GM12801 (cell line): Measurements from ENCODE around the gene DIRAS1.

Experiments used
- CTCF ChIP-seq: IDR thresholded peaks from one replicate; pipeline ENCODE4 v1.5.1; 2011; ENCODE audit warnings: control low read depth; ENCODE audit not compliant: insufficient read length; ENCODE audit errors: extremely low read depth

The DIRAS1 gene

GRCh38 chr19:2703691-2704216 lies 17.4 kb downstream of the DIRAS1 start:
- no peak for TF ChIP-seq CTCF

DNA sequence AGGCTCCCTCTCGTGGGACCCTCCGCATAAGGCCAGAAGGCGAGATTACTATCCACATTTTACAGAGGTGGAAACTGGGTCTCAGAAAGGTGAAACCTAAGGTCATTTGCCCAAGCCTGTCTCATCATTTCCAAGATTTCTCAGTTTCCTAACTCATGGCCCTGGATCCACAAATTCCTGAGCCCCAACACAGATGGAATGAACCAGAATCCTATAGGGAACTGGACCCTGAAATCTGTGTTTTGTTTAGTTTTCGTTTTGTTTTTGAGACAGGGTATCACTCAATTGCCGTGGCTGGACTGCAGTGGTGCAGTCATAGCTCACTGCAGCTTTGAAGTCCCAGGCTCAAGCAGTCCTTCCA lies 18.1 kb downstream of the DIRAS1 start:
- no peak for TF ChIP-seq CTCF

- TF ChIP-seq CTCF = no peak
Measured at GRCh38 chr19:2702170-2703076, 18.7 kb downstream of the DIRAS1 start, which contains the start of gene GNG7. Gene GNG7 (minus strand): TSS chr19:2702694. CDS start chr19:2520688, 182,006 bp downstream.

DNA sequence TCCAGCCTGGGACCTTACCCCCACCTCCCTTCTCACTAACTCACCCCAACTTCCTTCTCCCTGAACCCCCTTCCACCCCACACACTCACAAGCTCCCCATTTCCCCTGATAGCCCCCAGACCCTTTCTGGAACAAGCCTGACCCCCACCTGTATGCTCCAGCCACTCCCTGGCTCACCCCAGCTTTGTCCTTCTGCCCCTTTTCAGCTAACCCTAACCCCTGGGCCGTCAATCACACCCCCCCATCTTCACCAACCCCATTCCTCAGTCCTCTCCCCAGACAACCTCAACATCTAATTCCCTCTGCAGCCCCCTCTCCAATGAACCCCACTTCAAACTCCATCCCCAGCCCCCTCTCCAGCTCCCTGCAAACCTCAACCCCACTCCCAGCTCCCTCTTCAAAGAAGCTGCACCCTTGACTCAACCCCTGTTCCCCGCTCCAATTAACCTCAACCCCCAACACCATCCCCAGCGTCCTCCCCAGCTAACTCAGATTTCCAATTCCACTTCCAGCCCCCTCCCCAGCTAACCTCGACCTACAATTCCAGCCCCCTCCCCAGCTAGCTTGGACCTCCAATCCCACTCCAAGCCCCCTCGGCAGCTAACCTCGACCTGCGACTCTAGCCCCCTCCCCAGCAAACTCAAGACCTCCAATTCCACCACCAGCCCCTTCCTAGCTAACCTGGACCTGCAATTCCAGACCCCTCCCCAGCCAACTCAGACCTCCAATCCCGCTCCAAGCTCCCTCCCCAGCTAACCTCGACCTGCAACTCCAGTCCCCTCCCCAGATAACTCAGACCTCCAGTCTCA lies 19.6 kb downstream of the DIRAS1 start:
- TF ChIP-seq CTCF = no peak

DNA sequence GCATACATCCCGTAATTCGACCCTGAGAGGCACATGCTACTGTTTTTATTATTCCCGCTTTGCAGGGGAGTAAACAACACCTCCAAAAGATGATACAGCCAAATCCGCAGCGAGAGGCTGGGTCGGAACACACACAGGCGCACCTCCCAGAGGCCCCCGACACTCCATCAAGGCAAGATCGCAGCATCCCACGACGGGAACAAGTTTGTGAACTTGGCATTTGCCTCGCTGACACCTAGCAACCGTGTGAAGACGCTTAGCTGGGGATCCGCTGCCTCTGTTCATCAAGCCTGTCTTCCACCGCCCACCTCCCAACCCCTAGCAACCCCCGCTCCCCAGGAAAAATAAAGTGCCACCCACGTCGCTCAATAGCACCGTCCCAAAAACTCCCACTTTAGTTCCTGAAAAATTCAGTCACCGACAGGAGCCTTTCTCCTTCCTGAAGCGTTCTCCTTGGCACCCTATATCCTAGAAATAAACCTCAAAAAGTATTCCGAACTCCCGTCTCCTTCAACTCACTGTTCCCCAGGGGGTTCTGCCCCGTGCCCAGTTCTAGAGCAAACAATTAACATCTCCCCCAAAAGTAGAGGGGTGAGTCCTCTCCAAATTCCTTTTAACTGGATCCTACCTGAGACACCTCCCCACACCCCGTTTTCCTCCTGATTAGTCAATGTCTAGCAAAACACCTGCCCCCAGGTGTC lies 20.4 kb downstream of the DIRAS1 start:
- TF ChIP-seq CTCF = no peak

DNA sequence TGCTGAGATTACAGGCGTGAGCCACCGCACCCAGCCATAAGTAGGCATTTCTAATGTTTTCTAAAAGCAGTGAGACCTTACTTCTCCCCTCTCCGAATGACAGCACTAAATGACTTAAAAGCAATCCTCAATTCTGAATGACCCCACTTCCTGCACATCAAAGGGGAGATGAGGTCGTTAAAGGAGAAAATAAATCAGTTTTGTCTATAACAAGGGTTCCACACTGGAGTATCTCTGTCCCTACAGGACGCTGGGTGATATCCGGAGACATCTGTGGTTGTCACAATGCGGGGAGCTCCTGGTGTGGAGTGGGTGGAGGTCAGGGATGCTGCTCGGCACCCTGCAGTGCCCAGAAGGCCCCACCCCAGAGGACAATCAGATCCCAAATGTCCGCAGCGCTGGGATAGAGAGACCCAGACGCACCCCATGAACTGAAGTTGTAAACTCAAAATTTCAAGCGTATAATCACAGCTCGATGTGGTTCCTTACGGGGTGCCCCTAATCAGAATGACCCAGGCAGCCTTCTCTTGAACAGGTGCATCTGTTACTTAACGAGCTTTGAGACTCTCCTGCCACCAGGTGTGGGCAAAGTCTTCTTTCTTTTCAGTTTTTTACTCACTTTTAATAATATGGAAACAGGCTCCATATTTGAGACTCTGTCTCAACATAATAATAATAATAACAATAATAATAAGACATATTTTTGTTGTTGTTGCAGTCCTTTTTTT lies 21.6 kb downstream of the DIRAS1 start:
- TF ChIP-seq CTCF = no peak
